Activated effector memory CD4-positive, alpha-beta T cell treated with Interleukin-2 at 50 U/mL for 16 hours (primary cell): ENCODE data around the gene CPN2.

Source experiments
- DNase-seq: peaks from one replicate; pipeline ENCODE4 v3.0.0-alpha.2; 2020

The CPN2 gene

GRCh38 chr3:194352667-194353246, 1.6 kb upstream of the CPN2 start:
- no peak for DNase-seq

DNA sequence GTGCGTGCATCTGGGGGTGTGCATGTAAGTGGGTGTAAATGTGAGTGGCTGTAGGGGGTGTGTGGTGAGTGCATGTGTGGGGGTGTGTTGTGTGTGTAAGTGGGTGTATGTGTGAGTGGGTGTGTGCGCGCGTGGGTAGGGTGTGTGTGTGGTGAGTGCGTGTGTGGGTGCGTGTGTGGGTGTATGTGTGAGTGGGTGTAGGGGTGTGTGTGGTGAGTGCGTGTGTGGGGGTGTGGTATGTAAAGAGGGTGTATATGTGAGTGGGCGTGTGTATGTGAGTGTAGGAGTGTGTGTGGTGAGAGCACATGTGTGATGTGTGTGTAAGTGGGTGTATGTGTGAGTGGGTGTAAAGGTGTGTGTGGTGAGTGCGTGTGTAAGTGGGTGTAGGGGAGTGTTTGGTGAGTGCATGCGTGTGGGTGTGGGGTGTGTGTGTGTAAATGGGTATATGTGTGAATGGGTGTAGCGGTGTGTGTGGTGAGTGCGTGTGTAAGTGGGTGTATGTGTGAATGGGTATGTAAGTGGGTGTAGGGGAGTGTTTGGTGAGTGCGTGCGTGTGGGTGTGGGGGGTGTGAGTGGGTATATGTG, 916 bp upstream of the CPN2 start:
- DNase-seq, result no peak

DNA sequence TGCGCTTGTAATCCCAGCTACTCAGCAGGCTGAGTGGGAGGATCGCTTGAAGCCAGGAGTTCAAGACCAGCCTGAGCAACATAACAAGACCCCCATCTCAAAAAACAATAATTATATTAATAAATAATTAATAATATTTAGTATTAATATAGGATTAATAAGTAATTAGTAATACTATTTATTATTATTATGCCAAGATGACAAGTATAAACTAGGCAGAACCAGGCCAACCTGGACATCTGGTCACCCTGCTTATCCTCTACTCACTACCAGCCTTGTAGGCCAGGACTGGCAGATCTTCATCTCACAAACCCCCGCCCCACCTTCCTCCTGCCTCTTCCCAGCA, 429 bp downstream of the CPN2 start:
- DNase-seq, result no peak

- DNase-seq, result no peak
Measured at GRCh38 chr3:194348354-194348753, 2.8 kb downstream of the CPN2 start.

- DNase-seq, result no peak
Measured at GRCh38 chr3:194346621-194347020, 4.5 kb downstream of the CPN2 start.

DNA sequence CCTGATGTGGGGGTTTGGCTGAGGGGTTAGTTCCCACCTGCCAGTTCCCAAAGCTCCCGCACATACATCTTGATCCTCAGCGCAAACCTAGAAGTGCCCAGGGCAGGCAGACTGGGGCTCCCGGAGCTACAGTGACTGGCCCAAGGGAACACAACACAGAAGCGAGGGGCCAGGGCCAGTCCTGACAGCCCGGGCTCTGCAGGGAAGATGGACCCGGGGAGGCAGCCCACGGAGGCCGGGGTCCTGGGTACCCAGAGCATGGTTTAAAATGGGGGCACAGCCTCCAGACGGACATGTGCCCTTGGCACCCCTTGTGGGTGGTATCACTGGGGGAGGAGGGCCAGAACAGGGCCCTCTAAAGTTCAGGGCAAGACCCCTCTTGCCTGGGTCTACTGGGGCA, 5.1 kb downstream of the CPN2 start:
- DNase-seq, result no peak

DNA sequence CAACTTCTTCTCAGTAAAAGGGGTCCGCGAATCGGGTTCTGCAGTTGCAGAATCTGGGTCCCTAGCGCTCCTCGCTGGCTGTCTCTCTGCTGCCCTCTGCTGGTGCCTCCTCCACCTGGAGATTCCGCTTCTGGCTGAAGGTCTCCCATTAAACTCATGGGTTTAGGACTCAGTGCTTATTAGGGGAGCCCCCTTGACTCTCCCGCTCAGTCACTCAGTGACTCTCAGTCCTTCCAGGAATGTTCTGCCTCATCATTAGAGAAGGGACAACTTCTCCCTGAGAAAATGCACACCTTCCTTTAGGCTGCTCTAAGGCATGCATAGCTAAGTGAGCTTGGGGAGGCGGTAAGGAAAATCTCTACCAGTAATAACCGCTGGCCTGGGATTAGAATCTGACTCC, 7.1 kb downstream of the CPN2 start:
- peak; percentile 45 for DNase-seq

DNA sequence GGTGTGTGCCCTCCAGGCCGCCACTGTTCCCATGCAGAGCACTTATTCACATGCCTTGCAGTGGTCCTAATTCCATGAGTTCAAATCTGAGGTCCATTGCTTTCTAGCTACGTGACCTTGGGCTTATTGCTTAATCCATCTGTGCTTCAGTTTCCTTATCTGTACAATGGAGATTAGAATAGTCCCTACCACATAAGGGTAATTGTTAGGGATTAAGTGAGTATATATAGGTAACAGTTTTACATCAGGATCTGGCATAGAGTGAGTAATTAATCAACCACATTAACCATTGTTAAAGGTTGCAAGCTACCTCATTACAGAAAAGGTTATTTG, 7.6 kb downstream of the CPN2 start:
- DNase-seq, result no peak

DNA sequence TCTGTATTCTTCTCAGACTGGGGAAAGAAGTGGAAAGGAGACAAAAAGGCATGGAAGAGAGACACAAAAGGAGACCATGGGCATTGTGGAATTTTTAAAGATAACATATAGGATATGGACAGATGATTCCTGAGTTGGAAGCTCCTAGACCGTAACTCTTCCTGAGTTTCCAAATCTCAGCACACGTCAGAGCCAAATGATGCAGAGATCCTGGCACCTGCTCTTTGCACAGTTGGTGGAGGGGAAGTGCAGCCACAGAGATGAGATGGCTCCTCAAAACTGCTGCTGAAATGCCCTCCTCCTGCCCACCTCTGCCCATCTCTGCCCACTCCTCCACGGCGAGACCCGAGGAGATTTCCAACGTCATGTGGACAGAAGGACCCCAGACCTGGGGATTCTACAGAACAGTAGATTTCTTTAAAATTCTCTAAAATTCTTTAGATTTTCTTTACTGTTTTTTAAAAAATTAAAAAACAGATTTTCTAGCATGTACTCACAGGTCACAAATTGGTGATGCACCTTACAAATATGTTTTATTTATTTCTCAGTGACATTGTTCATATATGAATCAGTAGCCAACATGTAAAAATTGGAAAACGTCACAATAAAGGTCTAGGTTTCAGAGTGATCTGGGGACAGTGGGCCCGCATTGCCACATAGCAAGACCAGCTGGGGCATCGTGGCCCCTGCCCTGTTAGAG, 8.1 kb downstream of the CPN2 start:
- no peak for DNase-seq

DNA sequence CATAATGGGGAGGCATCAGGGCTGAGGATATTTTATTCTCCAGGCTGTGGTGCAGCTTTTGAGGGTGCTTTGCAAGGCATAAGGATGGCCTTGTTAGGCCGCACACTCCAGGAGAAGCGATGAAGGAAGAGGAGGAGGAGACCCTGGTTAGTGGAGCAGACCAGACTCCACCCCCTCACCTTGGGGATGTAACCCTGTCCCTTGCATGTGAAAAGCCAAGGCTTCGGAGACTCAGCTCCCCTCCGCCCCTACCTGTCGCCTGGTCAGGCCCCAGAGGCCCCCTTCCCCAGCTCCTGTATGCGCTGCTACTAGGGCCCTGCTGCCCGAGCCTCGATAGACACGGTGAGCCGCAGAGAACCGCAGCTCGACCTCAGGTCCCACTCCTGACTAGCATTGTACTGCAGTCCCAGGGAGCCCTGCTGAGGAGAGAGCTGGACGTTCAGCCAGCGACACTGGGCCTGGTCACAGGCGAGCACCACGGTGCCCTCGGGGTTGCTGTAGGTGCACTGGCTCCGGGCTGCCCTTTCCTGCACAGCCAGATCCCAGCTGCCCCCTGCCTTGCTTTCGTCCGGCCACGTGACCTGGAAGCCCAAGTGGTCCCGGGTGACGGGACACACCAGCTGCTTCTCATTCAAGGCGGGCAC, 10.2 kb downstream of the CPN2 start:
- no peak for DNase-seq

GRCh38 chr3:194339840-194340239, 11.3 kb downstream of the CPN2 start:
- no peak for DNase-seq

- no peak for DNase-seq
Measured at GRCh38 chr3:194339356-194339755, 11.8 kb downstream of the CPN2 start.

GRCh38 chr3:194337965-194338753, 13.0 kb downstream of the CPN2 start:
- no peak for DNase-seq

DNA sequence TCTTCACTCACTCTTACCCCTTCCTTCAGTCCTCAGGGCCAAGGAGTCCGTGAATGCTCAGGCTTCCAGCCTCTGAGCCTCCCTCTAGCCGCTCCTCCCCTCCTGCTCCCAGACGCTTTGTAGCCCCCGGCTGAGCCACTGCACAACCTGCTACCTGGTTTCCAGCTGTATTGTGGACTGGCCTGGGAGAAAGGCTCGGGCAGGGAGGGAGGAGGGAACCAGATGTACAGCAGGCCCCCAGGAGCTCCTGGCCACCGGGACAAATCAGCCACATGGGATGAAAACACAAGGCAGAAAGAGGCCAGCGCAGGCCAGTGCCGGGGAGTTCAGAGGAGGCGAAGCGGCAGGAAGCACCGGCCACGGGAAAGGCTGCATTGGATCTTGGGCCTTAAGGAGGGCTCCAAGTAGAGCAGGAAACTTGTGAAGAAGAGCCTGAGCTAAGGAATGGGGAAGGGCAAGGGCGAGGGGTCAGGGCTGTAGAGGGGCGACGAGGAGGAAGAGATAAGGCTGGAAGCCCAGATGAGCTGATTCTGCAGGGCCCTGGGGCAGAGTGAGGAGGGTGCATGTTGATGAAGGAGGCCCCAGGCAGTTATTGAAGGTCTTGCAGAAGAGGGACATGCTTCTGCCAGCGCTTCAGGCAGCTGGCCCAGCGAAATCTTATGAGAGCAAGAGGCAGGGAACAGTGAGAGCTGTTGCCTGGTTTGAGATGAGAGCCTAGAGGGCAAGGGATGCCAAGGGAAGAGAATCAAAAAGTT, 14.3 kb downstream of the CPN2 start:
- no peak for DNase-seq

- no peak for DNase-seq
Measured at GRCh38 chr3:194333981-194334320, 17.2 kb downstream of the CPN2 start.

DNA sequence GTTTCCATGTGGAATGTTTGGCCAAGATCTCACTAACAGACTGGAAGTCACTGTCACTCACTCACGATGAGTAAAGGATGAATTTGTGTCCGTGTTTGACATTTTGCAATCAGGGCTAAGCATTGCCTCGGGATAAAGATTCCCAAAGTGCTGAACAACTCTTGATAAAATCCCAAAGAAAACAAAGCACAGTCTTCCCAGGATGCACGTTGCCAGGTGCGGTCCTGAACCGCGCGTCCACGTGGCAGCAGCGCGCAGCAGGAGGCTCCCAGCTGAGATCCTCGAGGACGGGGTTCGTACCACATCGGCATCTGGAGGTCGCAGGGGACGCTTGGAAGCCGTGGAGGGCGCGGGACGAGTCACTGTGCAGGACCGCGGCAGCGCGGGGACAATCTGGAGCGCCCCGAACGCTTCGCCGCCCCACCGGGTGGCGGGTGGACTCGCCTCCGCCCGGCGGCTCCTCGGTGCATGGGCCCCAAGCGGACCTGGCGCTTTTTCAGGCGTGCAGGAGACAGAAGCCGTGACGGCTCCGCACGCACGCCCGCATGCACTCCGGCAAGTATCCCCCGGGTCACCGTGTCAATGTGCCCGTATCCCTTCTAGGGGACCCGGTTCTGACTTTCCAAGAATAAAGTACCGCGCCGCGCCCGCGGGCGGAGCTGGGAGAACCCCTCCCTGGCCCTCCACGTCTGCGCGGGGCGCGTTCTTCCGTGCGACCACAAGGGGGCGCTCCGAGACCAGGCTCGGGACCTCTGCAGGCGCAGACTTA, 17.7 kb downstream of the CPN2 start:
- peak; percentile 79 for DNase-seq

DNA sequence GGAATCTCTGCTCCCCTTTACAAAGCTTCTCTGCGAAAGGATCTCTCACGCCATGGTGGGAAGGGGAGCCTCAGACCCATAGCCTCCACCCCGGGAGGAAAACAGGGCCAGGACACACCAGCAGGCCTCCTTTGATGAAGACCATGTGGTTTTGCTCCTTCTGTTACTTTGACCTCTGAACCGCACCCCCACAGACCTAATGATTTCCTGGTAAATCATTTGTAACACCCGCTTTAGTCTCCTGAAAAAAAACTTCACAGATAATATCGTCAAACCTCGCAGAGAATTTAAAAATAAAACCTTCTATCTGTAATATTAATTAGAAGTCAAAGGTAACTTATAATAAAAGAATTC, 18.3 kb downstream of the CPN2 start:
- no peak for DNase-seq

DNA sequence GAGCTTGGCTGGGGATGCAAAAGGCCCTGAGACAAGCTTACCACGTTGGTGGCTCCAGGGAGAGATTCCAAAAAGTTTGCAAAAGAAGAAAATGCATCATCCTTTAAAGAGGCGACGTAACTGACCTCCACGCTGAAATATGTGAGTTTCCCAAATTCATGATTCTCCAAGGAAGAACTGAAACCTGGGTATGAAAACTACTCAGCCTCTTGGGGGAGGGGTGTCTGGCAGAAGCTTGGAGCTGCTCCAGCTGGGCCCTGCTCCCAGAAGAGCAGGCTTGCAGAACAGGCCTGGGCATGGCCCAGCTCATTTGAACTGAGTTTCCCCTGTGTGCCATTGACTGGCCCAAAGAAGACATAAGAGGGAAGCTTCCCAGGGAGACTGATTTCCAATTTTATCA, 20.5 kb downstream of the CPN2 start:
- DNase-seq, result no peak

DNA sequence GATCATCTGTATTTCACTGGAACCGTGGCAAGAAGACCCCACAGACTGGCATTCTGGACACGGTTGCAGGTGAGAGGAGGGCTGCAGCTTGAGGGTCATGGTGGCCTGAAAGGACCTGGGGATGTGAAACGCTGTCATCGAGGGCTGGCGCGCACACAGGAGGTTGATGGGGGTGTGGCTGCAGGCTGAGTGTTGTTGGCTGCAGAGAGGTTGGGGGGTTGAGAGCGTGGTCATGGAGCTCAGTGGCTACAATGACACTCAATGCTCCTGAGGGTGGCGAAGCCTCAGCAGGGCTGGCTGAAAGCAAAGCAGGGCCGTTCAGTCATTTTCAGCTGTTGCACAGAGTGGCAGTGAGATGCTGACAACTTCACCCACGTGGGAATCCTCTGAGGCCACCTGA, 21.0 kb downstream of the CPN2 start:
- no peak for DNase-seq

- DNase-seq, result no peak
Measured at GRCh38 chr3:194329583-194329965, 21.6 kb downstream of the CPN2 start.

DNA sequence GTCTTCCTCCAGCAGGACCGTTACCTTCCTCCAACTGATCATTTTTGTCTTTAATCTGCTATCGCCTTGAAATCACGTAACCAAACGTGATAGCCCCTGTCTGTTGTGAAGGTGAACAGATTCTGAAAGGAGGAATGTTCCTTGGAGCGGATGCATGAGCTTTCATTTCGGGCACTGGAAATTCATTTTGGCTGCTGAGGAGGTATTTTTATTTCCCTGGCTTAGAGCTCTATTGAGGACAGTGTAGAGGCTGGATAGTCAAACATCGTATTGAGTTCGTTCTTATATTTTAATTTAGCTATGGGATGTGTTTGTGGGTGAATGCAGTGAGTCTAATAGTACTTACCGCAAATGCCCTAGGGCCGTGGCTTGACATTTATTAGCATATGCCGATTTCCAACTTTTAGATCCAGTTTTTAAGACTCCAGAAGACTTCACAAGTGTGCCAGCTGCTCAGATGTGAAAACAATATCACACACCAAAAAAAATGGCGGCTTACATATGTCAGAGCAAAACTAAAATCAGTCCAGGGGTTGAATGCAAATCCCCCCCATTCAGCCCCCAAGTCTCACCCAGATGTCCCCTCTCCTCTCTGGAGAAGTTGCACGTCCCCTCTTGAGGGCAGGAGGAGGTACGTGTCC, 22.1 kb downstream of the CPN2 start:
- no peak for DNase-seq
